IgD-negative memory B cell (primary cell): Measurements from ENCODE around the gene GPR132. TPM values are rescaled to one million over a fixed set of nuclear protein-coding genes. Genes with fewer than 3 reads are reported as not detected.

ENCODE experiments used
- H3K27ac Mint-ChIP-seq, 3 donors: one replicate each; pipeline ENCODE4 v1.8.0; 2020 to 2022; ENCODE audit warnings: mild to moderate bottlenecking in 3 of 3, mixed read lengths in 3 of 3, moderate library complexity in 1 of 3
- H3K27me3 Mint-ChIP-seq: one replicate; pipeline ENCODE4 v1.8.0; 2021; ENCODE audit warnings: mixed read lengths
- H3K36me3 Mint-ChIP-seq: one replicate; pipeline ENCODE4 v1.8.0; 2020; ENCODE audit warnings: mild to moderate bottlenecking, mixed read lengths
- H3K4me1 Mint-ChIP-seq, 3 donors: one replicate each; pipeline ENCODE4 v1.8.0; 2020 to 2022; ENCODE audit warnings: mixed read lengths in 3 of 3, mild to moderate bottlenecking in 1 of 3
- H3K4me3 Mint-ChIP-seq, 4 donors: one replicate each; pipeline ENCODE4 v1.8.0; 2020 to 2022; ENCODE audit warnings: mild to moderate bottlenecking in 4 of 4, mixed read lengths in 4 of 4, moderate library complexity in 3 of 4
- H3K9me3 Mint-ChIP-seq, 3 donors: one replicate each; pipeline ENCODE4 v1.8.0; 2020 to 2021; ENCODE audit warnings: mixed read lengths in 3 of 3, mild to moderate bottlenecking in 1 of 3
- polyA plus RNA-seq: library from polyadenylated mRNA; unstranded; fragments of 300-500 nt; fragmentation: Illumina TruSeq; gene quantifications from one replicate; pipeline ENCODE4 v1.2.3, GENCODE V29; 2021

The GPR132 gene
- polyA plus RNA-seq, 1 donor from 2014 or later: 37.2 TPM

DNA sequence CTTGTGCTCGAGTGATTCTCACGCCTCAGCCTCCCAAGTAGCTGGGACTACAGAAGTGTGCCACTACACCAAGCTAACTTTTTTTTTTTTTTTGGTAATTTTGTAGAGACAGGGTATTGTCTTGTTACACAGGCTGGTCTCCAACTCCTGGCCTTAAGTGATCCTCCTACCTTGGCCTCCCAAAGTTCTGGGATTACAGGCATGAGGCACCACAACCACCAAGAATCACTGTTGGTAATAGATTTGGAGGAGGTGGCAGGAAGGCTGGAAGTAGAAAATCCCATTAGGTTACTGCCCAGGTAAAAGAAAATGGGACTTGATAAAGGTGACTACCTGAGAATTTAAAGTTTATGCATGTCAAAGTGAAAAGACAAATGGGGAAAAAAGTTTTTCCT, 43.0 kb downstream of the GPR132 start:
- Mint-ChIP-seq H3K9me3 (no peaks in the 10 kb centered on the region), H3K36me3 (no peaks in the 10 kb centered on the region), H3K27ac (peak overlapping the region in 2 of 3 donors; percentile 94 to 98), H3K4me1 (peaks cover 28 to 43% (median 33%) of the 10 kb centered on the region in 3 donors), H3K27me3 (peaks cover 3% of the 10 kb centered on the region), H3K4me3 (peak overlapping the region; percentile 51 to 99 (median 92))

DNA sequence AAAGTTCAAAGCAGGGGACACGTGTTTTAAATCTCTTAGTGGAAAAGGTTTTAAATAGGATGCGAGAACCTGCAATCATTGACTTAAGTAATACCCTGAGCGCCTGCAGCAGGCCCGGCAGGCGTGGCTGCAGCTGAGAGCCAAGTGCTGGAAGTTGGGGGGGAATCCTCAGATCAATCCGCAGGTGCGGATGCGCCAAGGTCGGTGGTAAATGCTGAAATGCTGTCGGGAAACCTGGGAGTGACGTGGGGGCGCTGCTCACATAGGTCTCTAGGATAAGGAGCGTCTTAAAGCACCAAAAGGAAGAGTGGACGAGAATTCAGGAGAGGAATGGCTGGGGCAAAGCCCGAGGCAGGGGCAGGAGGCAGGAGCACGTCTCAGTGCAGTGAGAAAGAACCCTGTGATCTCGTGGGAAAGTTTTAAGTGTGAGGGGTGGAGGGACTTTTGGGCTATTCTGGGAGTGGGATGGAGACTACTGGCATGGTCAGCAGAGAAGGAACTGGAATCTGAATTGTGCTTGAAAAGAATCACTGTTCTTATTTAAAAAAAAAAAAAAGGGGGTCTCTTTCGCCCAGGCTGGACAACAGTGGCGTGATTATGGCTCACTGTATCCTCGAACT, 43.5 kb downstream of the GPR132 start:
- Mint-ChIP-seq H3K36me3 (peaks cover 1% of the 10 kb centered on the region), H3K27me3 (peaks cover 3% of the 10 kb centered on the region), H3K4me1 (peaks cover 29 to 47% (median 35%) of the 10 kb centered on the region in 3 donors), H3K4me3 (peak overlapping the region; percentile 88 to 99 (median 95)), H3K9me3 (no peaks in the 10 kb centered on the region), H3K27ac (peak overlapping the region; percentile 94 to 98 (median 97))

DNA sequence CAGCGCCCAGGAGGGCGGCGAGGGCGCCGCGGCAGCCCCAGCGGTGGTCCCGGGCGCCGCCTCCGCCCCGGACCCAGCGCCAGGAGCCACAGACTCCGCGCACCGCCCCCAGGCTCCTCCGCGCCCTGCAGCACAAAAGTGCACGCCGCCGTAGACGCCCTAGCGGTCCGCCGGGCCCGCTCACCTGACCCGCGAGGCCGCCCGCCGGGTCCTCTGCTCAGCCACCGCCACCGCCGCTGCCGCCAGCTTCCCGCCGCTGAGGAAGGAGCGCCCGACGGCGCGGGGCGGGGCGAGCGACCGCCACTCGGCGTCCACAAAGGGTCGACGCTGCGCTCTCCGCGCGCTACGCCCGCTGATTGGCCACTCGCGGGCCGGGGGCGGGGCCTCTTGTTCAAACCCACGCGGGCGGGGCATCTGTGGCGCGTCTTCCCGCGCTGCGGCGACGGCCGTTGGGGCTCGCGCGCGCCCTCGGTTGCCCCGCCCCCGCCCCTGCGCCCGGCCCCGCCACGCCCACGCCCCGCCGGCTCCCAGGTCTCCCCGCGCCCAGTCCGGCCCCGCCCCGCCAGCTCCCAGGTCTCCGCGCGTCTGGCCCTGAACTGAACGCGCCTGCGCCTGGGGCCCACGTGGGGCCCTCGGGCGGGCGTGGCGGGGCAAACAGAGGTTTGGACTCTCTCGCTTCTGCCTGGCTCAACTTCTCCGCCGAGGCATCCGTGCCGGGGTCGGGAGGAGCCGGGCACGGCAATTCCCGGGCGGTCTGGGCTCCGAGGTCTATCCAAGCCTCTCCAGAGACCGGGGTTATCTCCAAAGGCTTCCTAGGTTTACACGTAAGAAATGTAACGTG, 44.2 kb downstream of the GPR132 start, which contains the start of gene CDCA4:
Gene CDCA4, minus strand, starts transcription at position 269 of the 841 bp plus-strand sequence. CDS start 9,154 bp downstream, outside the sequence.
- Mint-ChIP-seq H3K27ac (peak within 1 kb of the TSS; percentile 94 to 98 (median 97)), H3K9me3 (no peaks in the 10 kb centered on the region), H3K4me3 (peak within 1 kb of the TSS; percentile 88 to 99 (median 96)), H3K4me1 (peaks cover 33 to 51% (median 39%) of the 10 kb centered on the region in 3 donors), H3K36me3 (peaks cover 2% of the 10 kb centered on the region), H3K27me3 (peaks cover 3% of the 10 kb centered on the region)

- no peaks in the 10 kb centered on the region for H3K9me3 Mint-ChIP-seq
- peaks cover 38 to 52% (median 40%) of the 10 kb centered on the region in 3 donors for H3K4me1 Mint-ChIP-seq
- peaks cover 2% of the 10 kb centered on the region for H3K36me3 Mint-ChIP-seq
- H3K4me3 Mint-ChIP-seq: peak overlapping the region; percentile 84 to 96 (median 90)
- H3K27me3 Mint-ChIP-seq: peaks cover 3% of the 10 kb centered on the region
- H3K27ac Mint-ChIP-seq: peak overlapping the region; percentile 80 to 96 (median 90)
Observed at GRCh38 chr14:105019861-105020814, 45.1 kb downstream of the GPR132 start.

- H3K27me3 Mint-ChIP-seq: peaks cover 3% of the 10 kb centered on the region
- peaks cover 2% of the 10 kb centered on the region for H3K36me3 Mint-ChIP-seq
- peak overlapping the region in 3 of 4 donors; percentile 54 to 85 (median 70) for H3K4me3 Mint-ChIP-seq
- no peaks in the 10 kb centered on the region for H3K9me3 Mint-ChIP-seq
- no peak overlapping the region for H3K27ac Mint-ChIP-seq
- peaks cover 44 to 62% (median 46%) of the 10 kb centered on the region in 3 donors for H3K4me1 Mint-ChIP-seq
Observed at GRCh38 chr14:105018414-105018813, 46.8 kb downstream of the GPR132 start.

- peaks cover 2% of the 10 kb centered on the region for H3K36me3 Mint-ChIP-seq
- H3K4me3 Mint-ChIP-seq: peak overlapping the region in 2 of 4 donors; percentile 10 to 39
- H3K27me3 Mint-ChIP-seq: peaks cover 3% of the 10 kb centered on the region
- no peaks in the 10 kb centered on the region for H3K9me3 Mint-ChIP-seq
- H3K27ac Mint-ChIP-seq: peak overlapping the region in 2 of 3 donors; percentile 40 to 53
- peaks cover 47 to 50% (median 47%) of the 10 kb centered on the region in 3 donors for H3K4me1 Mint-ChIP-seq
Observed at GRCh38 chr14:105015905-105016304, 49.3 kb downstream of the GPR132 start.

GRCh38 chr14:105015242-105015641, 50.0 kb downstream of the GPR132 start:
- H3K27me3 Mint-ChIP-seq: peaks cover 3% of the 10 kb centered on the region
- H3K4me1 Mint-ChIP-seq: peaks cover 47 to 50% (median 47%) of the 10 kb centered on the region in 3 donors
- H3K4me3 Mint-ChIP-seq: peak overlapping the region in 2 of 4 donors; percentile 13 to 56

GRCh38 chr14:105014631-105015030, 50.6 kb downstream of the GPR132 start:
- peak overlapping the region in 3 of 4 donors; percentile 38 to 87 (median 56) for H3K4me3 Mint-ChIP-seq
- H3K9me3 Mint-ChIP-seq: no peaks in the 10 kb centered on the region
- H3K36me3 Mint-ChIP-seq: peaks cover 2% of the 10 kb centered on the region
- peaks cover 2% of the 10 kb centered on the region for H3K27me3 Mint-ChIP-seq
- H3K4me1 Mint-ChIP-seq: peaks cover 43 to 47% (median 46%) of the 10 kb centered on the region in 3 donors
- H3K27ac Mint-ChIP-seq: peak overlapping the region in 2 of 3 donors; percentile 16 to 63

More at GRCh38 chr14:105015242-105015641, 50.0 kb downstream of the GPR132 start:
- Mint-ChIP-seq H3K9me3 (no peaks in the 10 kb centered on the region), H3K27ac (peak overlapping the region; percentile 6 to 40 (median 16)), H3K36me3 (peaks cover 2% of the 10 kb centered on the region)

DNA sequence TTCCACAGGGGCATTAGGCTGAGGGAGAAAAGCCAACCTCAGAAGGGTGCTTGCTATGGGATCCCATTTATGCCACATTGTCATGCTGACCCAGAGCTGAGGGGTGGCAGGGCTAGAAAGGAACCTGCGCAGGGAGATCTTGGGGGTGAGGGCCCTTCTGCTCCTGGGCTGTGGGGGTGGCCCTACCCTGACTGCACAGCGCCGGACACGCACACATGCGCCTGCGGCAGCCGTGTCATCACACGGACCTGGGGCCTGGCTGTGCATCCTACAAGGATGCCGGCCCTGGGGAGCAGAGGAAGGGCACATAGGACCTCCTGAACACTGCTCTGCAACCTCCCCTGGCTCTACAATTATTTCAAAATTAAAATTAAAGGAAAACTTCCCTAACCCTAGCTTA, 51.2 kb downstream of the GPR132 start:
- Mint-ChIP-seq H3K27me3 (no peaks in the 10 kb centered on the region), H3K36me3 (peaks cover 2% of the 10 kb centered on the region), H3K27ac (peak overlapping the region in 2 of 3 donors; percentile 12 to 63), H3K4me3 (peak overlapping the region in 1 of 4 donors; percentile 87), H3K4me1 (peaks cover 38 to 43% (median 41%) of the 10 kb centered on the region in 3 donors), H3K9me3 (no peaks in the 10 kb centered on the region)

- H3K27ac Mint-ChIP-seq: peak overlapping the region in 1 of 3 donors; percentile 16
Observed at GRCh38 chr14:105013150-105013785, 52.0 kb downstream of the GPR132 start.

DNA sequence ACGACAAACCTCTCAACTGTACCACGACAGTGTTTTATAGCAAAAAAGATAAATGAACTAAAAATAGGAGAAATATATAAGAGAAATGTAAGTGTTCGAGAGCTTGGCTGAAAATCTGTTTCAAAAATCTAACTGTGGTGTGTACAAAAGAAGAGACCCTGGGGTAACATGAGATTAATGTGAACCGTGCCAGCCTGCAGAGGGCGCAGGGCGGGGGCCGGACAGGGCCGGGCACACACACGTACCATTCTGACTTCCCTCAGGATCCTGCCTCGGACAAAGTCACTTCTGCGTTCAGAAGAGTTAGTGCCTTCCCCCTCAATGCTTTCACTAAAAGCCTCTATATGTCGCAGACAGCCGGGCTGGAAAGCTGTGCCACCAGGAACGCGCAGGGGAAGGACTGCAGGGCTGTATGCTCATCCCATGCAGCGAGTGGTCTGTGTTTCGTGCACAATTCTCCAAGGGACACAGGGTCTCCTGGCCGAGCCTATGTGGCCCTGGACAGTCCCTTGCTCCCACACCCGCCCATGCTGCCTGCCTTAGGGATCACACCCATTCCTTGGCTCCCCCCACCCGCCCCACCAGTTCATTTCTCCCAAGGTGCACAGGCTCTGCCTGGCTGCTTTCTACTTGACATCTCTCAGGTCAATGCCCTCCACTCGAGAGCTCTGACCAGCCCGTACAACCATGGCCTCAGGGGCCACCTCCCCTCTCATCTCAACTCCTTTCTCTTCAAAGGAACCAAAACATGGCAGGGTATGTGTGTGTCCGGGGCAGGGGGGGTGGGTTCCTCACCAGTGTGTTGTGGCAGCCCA, 52.9 kb downstream of the GPR132 start:
- no peaks in the 10 kb centered on the region for H3K27me3 Mint-ChIP-seq
- no peak overlapping the region for H3K4me3 Mint-ChIP-seq
- peaks cover 2% of the 10 kb centered on the region for H3K36me3 Mint-ChIP-seq
- H3K27ac Mint-ChIP-seq: no peak overlapping the region
- peaks cover 30 to 35% (median 34%) of the 10 kb centered on the region in 3 donors for H3K4me1 Mint-ChIP-seq
- H3K9me3 Mint-ChIP-seq: no peaks in the 10 kb centered on the region

More at GRCh38 chr14:105013150-105013785, 52.0 kb downstream of the GPR132 start:
- H3K36me3 Mint-ChIP-seq: peaks cover 2% of the 10 kb centered on the region
- H3K4me1 Mint-ChIP-seq: peaks cover 37 to 40% (median 38%) of the 10 kb centered on the region in 3 donors
- H3K9me3 Mint-ChIP-seq: no peaks in the 10 kb centered on the region
- H3K4me3 Mint-ChIP-seq: no peak overlapping the region
- no peaks in the 10 kb centered on the region for H3K27me3 Mint-ChIP-seq

GRCh38 chr14:105011312-105011990, 53.8 kb downstream of the GPR132 start:
- Mint-ChIP-seq H3K4me3 (no peak overlapping the region), H3K36me3 (no peaks in the 10 kb centered on the region), H3K9me3 (no peaks in the 10 kb centered on the region), H3K27me3 (no peaks in the 10 kb centered on the region), H3K27ac (peak overlapping the region in 1 of 3 donors; percentile 26), H3K4me1 (peaks cover 24 to 30% (median 29%) of the 10 kb centered on the region in 3 donors)
